ENCODE data around the gene BNIP5. TPM values are rescaled to one million over a fixed set of nuclear protein-coding genes. Genes with fewer than 3 reads are reported as not detected.

The BNIP5 gene
- under 1 TPM in 5 of 8 experiments, not detected in 3; 0.05 to 0.45 (median 0.14) TPM for total RNA-seq

GRCh38 chr6:36336779-36337241, at the start of gene BNIP5:
TSS of gene BNIP5 (minus strand) at chr6:36336888. CDS start at chr6:36330690, 6,198 bp downstream.
- peaks cover 26% of the 10 kb centered on the region in 2 donors for H3K4me1 ChIP-seq (replicated peaks in 1 of 2)
- ATAC-seq (replicated peaks in 6 of 8): no peak
- H3K27ac ChIP-seq: no peak within 1 kb of the TSS
- in situ Hi-C loops (cut with MboI; ENCODE audit: low pct_unique_long_range_greater_than_20kb in 2 of 9, low sequenced_read_pairs in 9 of 9, unreplicated experiment in 9 of 9): no loop called here
- no peak within 1 kb of the TSS for H3K4me3 ChIP-seq
- WGBS, 10 experiments: 25 to 100% (median 51%) methylated on average over 1 to 3 of the region's 3 CpGs; no CpG with 5 or more reads in 2 of the 10 experiments

- Histone ChIP-seq H3K4me1 (replicated peaks in 1 of 2) (peaks cover 0 to 10% of the 10 kb centered on the region in 2 donors), H3K4me3 (no peak overlapping the region), H3K27ac (no peak overlapping the region)
- no peak for ATAC-seq (replicated peaks in 6 of 8)
- in situ Hi-C loops (cut with MboI; ENCODE audit: low pct_unique_long_range_greater_than_20kb in 2 of 9, low sequenced_read_pairs in 9 of 9, unreplicated experiment in 9 of 9): no loop called here
- 73 to 100% (median 90%) methylated on average over 1 to 2 of the region's 2 CpGs; no CpG with 5 or more reads in 5 of the 10 experiments for WGBS, 10 experiments
Measured at GRCh38 chr6:36384095-36384494, 47.4 kb upstream of the BNIP5 start.

GRCh38 chr6:36383606-36384005, 46.9 kb upstream of the BNIP5 start:
- in situ Hi-C loops (cut with MboI; ENCODE audit: low pct_unique_long_range_greater_than_20kb in 2 of 9, low sequenced_read_pairs in 9 of 9, unreplicated experiment in 9 of 9): no loop called here
- H3K4me3 ChIP-seq: no peak overlapping the region
- no peak for ATAC-seq (replicated peaks in 6 of 8)
- 0 to 100% (median 86%) methylated on average over 1 to 2 of the region's 2 CpGs; no CpG with 5 or more reads in 5 of the 10 experiments for WGBS, 10 experiments
- no peak overlapping the region for H3K27ac ChIP-seq
- H3K4me1 ChIP-seq (replicated peaks in 1 of 2): peaks cover 0 to 10% of the 10 kb centered on the region in 2 donors

GRCh38 chr6:36382976-36383375, 46.3 kb upstream of the BNIP5 start:
- Histone ChIP-seq H3K27ac (no peak overlapping the region), H3K4me1 (replicated peaks in 1 of 2) (peaks cover 0 to 10% of the 10 kb centered on the region in 2 donors), H3K4me3 (no peak overlapping the region)
- ATAC-seq (replicated peaks in 6 of 8): no peak
- in situ Hi-C loops (cut with MboI; ENCODE audit: low pct_unique_long_range_greater_than_20kb in 2 of 9, low sequenced_read_pairs in 9 of 9, unreplicated experiment in 9 of 9): no loop called here
- WGBS, 10 experiments: 50 to 80% (median 58%) methylated on average over 1 to 4 of the region's 4 CpGs; no CpG with 5 or more reads in 5 of the 10 experiments

DNA sequence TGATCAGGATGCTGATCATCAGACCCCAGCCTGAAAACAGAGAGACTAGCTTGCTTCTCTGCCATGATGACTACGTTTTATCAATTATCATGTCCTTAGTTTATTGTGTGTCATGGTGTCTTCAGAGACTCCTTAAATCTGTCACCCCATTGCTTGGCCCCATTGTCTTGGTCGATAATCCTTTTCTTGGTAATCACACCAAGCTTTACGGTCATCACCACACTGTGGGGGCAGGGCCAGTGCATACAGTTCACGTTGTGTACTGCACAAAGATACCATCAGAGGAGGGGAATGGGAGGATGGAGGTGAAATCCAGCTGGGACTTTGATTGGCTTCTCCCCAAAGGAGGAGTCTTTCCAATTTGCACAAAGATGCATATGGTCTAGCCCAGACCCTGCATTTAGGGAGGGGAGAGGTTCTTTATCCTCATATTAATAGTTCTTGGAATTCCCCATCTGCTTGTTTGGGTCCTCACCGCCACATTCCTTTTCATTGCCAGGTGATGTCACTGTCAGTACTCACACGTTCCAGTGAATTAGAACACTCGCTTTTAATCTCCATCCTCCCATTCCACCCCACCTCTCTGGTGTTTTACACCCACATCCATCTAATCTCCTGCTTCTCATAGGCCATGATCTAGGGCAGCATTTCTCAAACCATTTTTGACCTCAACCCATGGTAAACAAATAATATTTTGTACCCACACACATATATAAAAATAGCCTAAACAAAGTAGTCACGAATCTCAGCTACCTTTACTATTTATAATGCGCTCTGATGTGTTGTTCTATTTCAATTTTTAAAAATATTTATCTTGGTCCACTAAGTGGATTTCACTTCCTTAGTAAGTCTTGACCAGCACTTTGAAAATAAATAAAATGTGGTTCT, 45.1 kb upstream of the BNIP5 start:
- Histone ChIP-seq H3K27ac (no peak overlapping the region), H3K4me1 (replicated peaks in 1 of 2) (peaks cover 0 to 6% of the 10 kb centered on the region in 2 donors), H3K4me3 (no peak overlapping the region)
- ATAC-seq (replicated peaks in 6 of 8): peak in 2 of 8 experiments; percentile 59 to 71
- 20 to 95% (median 85%) methylated on average over 1 to 9 of the region's 9 CpGs for WGBS, 10 experiments
- in situ Hi-C loops (cut with MboI; ENCODE audit: low pct_unique_long_range_greater_than_20kb in 2 of 9, low sequenced_read_pairs in 9 of 9, unreplicated experiment in 9 of 9): no loop called here

- Histone ChIP-seq H3K27ac (no peak overlapping the region), H3K4me3 (no peak overlapping the region), H3K4me1 (replicated peaks in 1 of 2) (no peaks in the 10 kb centered on the region)
- no peak for ATAC-seq (replicated peaks in 6 of 8)
- in situ Hi-C loops (cut with MboI; ENCODE audit: low pct_unique_long_range_greater_than_20kb in 2 of 9, low sequenced_read_pairs in 9 of 9, unreplicated experiment in 9 of 9): no loop called here
- 65 to 100% (median 84%) methylated on average over 1 to 4 of the region's 4 CpGs; no CpG with 5 or more reads in 4 of the 10 experiments for WGBS, 10 experiments
Measured at GRCh38 chr6:36380166-36380565, 43.5 kb upstream of the BNIP5 start.

GRCh38 chr6:36378936-36379335, 42.2 kb upstream of the BNIP5 start:
- no peak for ATAC-seq (replicated peaks in 6 of 8)
- Histone ChIP-seq H3K4me3 (no peak overlapping the region), H3K4me1 (replicated peaks in 1 of 2) (no peaks in the 10 kb centered on the region), H3K27ac (no peak overlapping the region)
- 73 to 100% (median 97%) methylated on average over 1 to 9 of the region's 10 CpGs; no CpG with 5 or more reads in 3 of the 10 experiments for WGBS, 10 experiments
- in situ Hi-C loops (cut with MboI; ENCODE audit: low pct_unique_long_range_greater_than_20kb in 2 of 9, low sequenced_read_pairs in 9 of 9, unreplicated experiment in 9 of 9): no loop called here

- no peaks in the 10 kb centered on the region for H3K4me1 ChIP-seq (replicated peaks in 1 of 2)
- no peak for ATAC-seq (replicated peaks in 6 of 8)
- in situ Hi-C loops (cut with MboI; ENCODE audit: low pct_unique_long_range_greater_than_20kb in 2 of 9, low sequenced_read_pairs in 9 of 9, unreplicated experiment in 9 of 9): no loop called here
- no peak overlapping the region for H3K4me3 ChIP-seq
- H3K27ac ChIP-seq: no peak overlapping the region
- 64 to 100% (median 89%) methylated on average over 2 to 4 of the region's 4 CpGs for WGBS, 10 experiments
Measured at GRCh38 chr6:36378243-36378920, 41.7 kb upstream of the BNIP5 start.

DNA sequence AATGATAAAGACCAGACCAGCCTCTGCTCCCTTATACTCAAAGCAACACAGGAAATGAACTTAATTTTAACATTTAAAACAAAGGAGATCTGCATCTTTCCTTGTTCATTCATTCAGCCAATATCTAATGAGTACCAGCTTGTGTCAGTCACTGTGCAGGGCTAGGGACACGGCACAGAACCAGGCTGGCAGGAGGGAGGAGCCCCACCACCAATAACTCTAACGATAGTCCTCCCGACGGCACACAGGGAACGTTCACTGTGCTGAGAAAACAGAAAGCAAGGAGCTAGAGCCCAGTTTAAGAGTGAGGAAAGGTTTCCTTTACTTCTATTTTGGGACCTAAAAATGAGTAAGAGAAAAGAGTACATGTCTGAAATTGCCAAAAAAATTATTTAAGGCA, 40.9 kb upstream of the BNIP5 start:
- no peak overlapping the region for H3K4me3 ChIP-seq
- in situ Hi-C loops (cut with MboI; ENCODE audit: low pct_unique_long_range_greater_than_20kb in 2 of 9, low sequenced_read_pairs in 9 of 9, unreplicated experiment in 9 of 9): no loop called here
- ATAC-seq (replicated peaks in 6 of 8): peak in 1 of 8 experiments; percentile 13
- no peak overlapping the region for H3K27ac ChIP-seq
- 0 to 70% (median 21%) methylated on average over 1 to 5 of the region's 5 CpGs; no CpG with 5 or more reads in 6 of the 10 experiments for whole genome bisulfite sequencing, 10 experiments
- no peaks in the 10 kb centered on the region for H3K4me1 ChIP-seq (replicated peaks in 1 of 2)

DNA sequence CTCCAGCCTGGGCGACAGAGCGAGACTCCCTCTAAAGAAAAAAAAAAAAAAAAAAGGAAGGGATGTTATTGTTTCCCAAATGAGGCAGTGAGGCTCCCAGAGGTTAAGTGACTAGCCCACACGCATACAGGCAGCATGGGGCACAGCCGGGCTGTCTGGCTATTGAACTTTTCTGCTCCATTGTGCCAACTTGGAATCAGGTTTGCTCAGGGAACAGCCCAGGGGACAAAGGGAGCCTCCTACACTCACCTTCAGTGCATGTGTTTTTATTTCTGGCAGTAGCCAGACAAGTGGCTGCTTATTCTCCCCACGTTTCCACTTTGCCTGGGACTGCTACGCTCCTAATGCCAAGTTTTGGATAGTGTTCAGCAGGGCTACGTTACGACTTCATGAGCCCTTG, 40.1 kb upstream of the BNIP5 start:
- Histone ChIP-seq H3K27ac (no peak overlapping the region), H3K4me3 (no peak overlapping the region), H3K4me1 (replicated peaks in 1 of 2) (no peaks in the 10 kb centered on the region)
- 17 to 100% (median 67%) methylated on average over 1 to 8 of the region's 8 CpGs; no CpG with 5 or more reads in 3 of the 10 experiments for WGBS, 10 experiments
- ATAC-seq (replicated peaks in 6 of 8): peak in 1 of 8 experiments; percentile 16
- in situ Hi-C loops (cut with MboI; ENCODE audit: low pct_unique_long_range_greater_than_20kb in 2 of 9, low sequenced_read_pairs in 9 of 9, unreplicated experiment in 9 of 9): no loop called here

DNA sequence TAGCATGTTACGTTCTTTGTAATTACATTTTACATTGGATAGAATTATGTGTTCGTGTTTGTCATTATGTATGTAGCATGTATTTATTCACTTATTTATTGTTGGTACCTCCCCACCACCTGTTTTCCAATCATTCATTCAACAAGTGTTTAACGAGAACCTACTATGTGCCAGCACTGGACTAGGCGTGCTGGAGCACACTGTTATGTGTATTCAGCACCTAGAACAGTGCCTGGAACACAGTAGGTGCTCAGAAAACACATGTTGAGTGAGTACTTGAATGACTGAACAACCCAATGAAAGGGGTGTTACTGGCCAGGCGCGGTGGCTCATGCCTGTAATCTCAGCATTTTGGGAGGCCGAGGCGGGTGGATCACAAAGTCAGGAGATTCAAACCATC, 39.5 kb upstream of the BNIP5 start:
- no peaks in the 10 kb centered on the region for H3K4me1 ChIP-seq (replicated peaks in 1 of 2)
- ATAC-seq (replicated peaks in 6 of 8): no peak
- in situ Hi-C loops (cut with MboI; ENCODE audit: low pct_unique_long_range_greater_than_20kb in 2 of 9, low sequenced_read_pairs in 9 of 9, unreplicated experiment in 9 of 9): no loop called here
- H3K4me3 ChIP-seq: no peak overlapping the region
- no peak overlapping the region for H3K27ac ChIP-seq
- 29 to 100% (median 89%) methylated on average over 1 to 7 of the region's 8 CpGs; no CpG with 5 or more reads in 2 of the 10 experiments for WGBS, 10 experiments

- in situ Hi-C loops (cut with MboI; ENCODE audit: low pct_unique_long_range_greater_than_20kb in 2 of 9, low sequenced_read_pairs in 9 of 9, unreplicated experiment in 9 of 9): no loop called here
- no peak for ATAC-seq (replicated peaks in 6 of 8)
- Histone ChIP-seq H3K4me3 (no peak overlapping the region), H3K4me1 (replicated peaks in 1 of 2) (no peaks in the 10 kb centered on the region), H3K27ac (no peak overlapping the region)
- WGBS, 10 experiments: 90 to 96% (median 92%) methylated on average over 2 to 11 of the region's 20 CpGs; no CpG with 5 or more reads in 7 of the 10 experiments
Measured at GRCh38 chr6:36375644-36376155, 39.0 kb upstream of the BNIP5 start.

DNA sequence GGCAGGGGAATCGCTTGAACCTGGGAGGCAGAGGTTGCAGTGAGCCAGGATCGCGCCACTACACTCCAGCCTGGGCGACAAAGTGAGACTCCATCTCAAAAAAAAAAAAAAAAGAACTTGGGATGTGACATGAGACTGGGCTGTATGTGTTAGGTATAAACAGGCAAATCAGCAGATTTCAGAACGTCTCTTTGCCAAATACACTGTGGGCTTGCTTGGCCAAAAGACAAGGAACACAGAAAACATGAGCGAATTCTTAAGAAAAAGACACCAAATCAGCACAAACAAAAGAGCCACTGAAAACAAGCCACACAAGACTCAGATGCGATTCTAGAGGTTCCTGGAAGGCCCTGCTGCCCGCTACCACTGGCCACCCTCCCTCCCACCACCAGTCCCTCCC, 38.3 kb upstream of the BNIP5 start:
- H3K4me3 ChIP-seq: no peak overlapping the region
- H3K4me1 ChIP-seq (replicated peaks in 1 of 2): no peaks in the 10 kb centered on the region
- in situ Hi-C loops (cut with MboI; ENCODE audit: low pct_unique_long_range_greater_than_20kb in 2 of 9, low sequenced_read_pairs in 9 of 9, unreplicated experiment in 9 of 9): loop anchor here in 3 of 9 experiments (25.0 kb wide), 1 partner anchor 238 kb away; the partner anchor contains the start of gene MAPK13 (in 3 of the 3)
- no peak for ATAC-seq (replicated peaks in 6 of 8)
- WGBS, 10 experiments: 0 to 92% (median 69%) methylated on average over 2 to 8 of the region's 8 CpGs; no CpG with 5 or more reads in 4 of the 10 experiments
- no peak overlapping the region for H3K27ac ChIP-seq

Measured in motor neuron (in vitro differentiated cells).